Activated naive CD4-positive, alpha-beta T cell treated with anti-CD3 and anti-CD28 coated beads, Interleukin-2, amount 10 ng/mL, durations not matched to agents 5 hours and 36 hours (primary cell): ENCODE data around the gene CLDN14. TPM values are rescaled to one million over a fixed set of nuclear protein-coding genes. Genes with fewer than 3 reads are reported as not detected.

ENCODE experiments used
- total RNA-seq, 2 experiments: library from RNA; stranded (reverse); gene quantifications; one replicate each; pipeline ENCODE4 v1.2.3, GENCODE V29; 2021

The CLDN14 gene, protein sequence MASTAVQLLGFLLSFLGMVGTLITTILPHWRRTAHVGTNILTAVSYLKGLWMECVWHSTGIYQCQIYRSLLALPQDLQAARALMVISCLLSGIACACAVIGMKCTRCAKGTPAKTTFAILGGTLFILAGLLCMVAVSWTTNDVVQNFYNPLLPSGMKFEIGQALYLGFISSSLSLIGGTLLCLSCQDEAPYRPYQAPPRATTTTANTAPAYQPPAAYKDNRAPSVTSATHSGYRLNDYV
- total RNA-seq, result not detected

DNA sequence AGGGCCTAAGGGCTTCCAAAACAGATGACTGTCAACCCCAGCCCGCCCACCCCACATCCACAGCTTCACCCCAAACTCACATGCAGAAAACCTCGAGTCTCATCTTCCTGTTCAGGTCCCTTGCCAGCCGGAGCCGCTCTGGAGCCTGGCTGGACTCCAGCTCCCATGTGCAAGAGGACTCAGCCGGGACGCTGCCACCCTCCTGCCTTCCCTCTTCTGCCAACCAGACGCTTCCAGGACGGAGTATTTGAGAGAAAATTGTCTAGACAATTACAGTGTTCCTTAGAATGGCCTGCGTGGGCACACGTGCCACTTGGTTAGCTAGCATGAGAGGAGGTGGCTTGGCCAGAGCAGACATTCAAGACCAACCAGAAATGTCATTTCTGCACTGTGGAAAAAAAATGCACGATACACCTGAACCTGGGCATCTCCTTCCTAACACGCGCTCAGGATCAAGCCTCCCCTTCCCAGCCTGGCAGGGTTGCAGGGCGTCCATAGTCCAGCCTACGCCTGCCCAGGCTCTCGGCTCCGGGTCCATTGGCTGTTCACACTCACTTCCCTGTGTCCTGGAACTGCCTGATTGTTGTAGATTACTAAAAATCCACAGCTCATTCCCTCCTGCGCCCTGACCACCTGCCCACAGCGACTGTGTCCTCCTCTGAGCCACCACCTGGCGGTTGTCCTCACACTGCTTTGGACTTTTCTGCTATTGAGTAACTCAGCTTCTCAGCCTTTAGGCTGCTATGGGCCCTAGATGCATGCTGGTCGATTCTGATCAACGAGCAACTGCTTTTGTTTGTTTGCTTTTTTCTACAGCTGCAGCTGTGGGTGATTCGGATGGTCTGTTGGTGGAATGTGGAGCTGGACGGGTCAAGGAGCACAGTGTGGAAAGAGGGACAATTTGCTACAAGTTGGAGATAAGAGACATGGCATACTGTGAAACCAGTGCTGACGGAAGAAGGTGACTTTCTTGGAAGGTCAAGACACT, at the start of gene CLDN14:
Gene CLDN14, minus strand, starts transcription at position 708 of the 988 bp plus-strand sequence. CDS start 18,427 bp downstream, outside the sequence.

Other genes starting within 250 kb of the CLDN14 start
- gene MORC3, start 159.9 kb downstream of the CLDN14 start, total RNA-seq, result 10 to 100 TPM; 50.3 to 54.1 TPM
- 10 to 100 TPM; 16.5 to 17.1 TPM for gene CHAF1B, start 94.7 kb downstream of the CLDN14 start, total RNA-seq
- not detected for gene SIM2, start 219.0 kb upstream of the CLDN14 start, total RNA-seq